ENCODE measurements around the gene NTSR1. TPM values are rescaled to one million over a fixed set of nuclear protein-coding genes. Genes with fewer than 3 reads are reported as not detected.

The NTSR1 gene
- total RNA-seq, 1 experiment from 2014 or later = 0.98 TPM

GRCh38 chr20:62663145-62664018, 45.3 kb upstream of the NTSR1 start:
- CTCF ChIA-PET = no interaction called here

GRCh38 chr20:62664019-62664971, 44.3 kb upstream of the NTSR1 start:
- no peak for DNase-seq
- Histone ChIP-seq H3K79me2 (ENCODE audit: low read depth) (no peaks in the 10 kb centered on the region; the same call in 1 of the 2 replicates), H3K36me3 (ENCODE audit: low read depth) (peaks cover 18% of the 10 kb centered on the region), H3K4me3 (no peak overlapping the region), H3K4me1 (replicated peaks; ENCODE audit: insufficient read depth) (no peaks in the 10 kb centered on the region), H3K4me2 (no peak overlapping the region), H3K9me2 (ENCODE audit: insufficient read depth) (no peaks in the 10 kb centered on the region), H3K27ac (no peak overlapping the region), H4K20me1 (ENCODE audit: insufficient read depth) (peaks cover 34% of the 10 kb centered on the region), H2AFZ (no peak overlapping the region), H3F3A (ENCODE audit: insufficient read depth, low read depth) (peaks cover 44% of the 10 kb centered on the region), H3K9me3 (ENCODE audit: insufficient read depth, low read depth) (no peaks in the 10 kb centered on the region), H3K27me3 (ENCODE audit: insufficient read depth, low read depth) (no peaks in the 10 kb centered on the region)
- CTCF ChIA-PET = no interaction called here
- TF ChIP-seq EZH2 (IDR thresholded peaks at IDR 0.05; ENCODE audit: low read depth) = no peak
- TF ChIP-seq CTCF (conservative IDR thresholded peaks at IDR 0.05) = no peak
- POLR2A ChIA-PET (ENCODE audit: unreplicated experiment) = no interaction called here
- BruUV-seq (replicated peaks) = no TSS peak
- intact Hi-C loops (cut with micrococcal nuclease; ENCODE audit: unreplicated experiment) = no loop called here

More at GRCh38 chr20:62663145-62664018, 45.3 kb upstream of the NTSR1 start:
- Histone ChIP-seq H3K36me3 (ENCODE audit: low read depth) (peaks cover 18% of the 10 kb centered on the region), H3K4me2 (no peak overlapping the region), H3F3A (ENCODE audit: insufficient read depth, low read depth) (peaks cover 38% of the 10 kb centered on the region; the same call in 1 of the 2 replicates), H4K20me1 (ENCODE audit: insufficient read depth) (peaks cover 41% of the 10 kb centered on the region), H2AFZ (no peak overlapping the region), H3K4me1 (replicated peaks; ENCODE audit: insufficient read depth) (no peaks in the 10 kb centered on the region), H3K9me3 (ENCODE audit: insufficient read depth, low read depth) (no peaks in the 10 kb centered on the region), H3K4me3 (no peak overlapping the region), H3K27ac (no peak overlapping the region), H3K79me2 (ENCODE audit: low read depth) (peaks cover 2% of the 10 kb centered on the region; the same call in 1 of the 2 replicates), H3K27me3 (ENCODE audit: insufficient read depth, low read depth) (no peaks in the 10 kb centered on the region), H3K9me2 (ENCODE audit: insufficient read depth) (no peaks in the 10 kb centered on the region)
- POLR2A ChIA-PET (ENCODE audit: unreplicated experiment) = no interaction called here
- no TSS peak for BruUV-seq (replicated peaks)
- no peak for DNase-seq
- intact Hi-C loops (cut with micrococcal nuclease; ENCODE audit: unreplicated experiment) = no loop called here
- TF ChIP-seq CTCF (conservative IDR thresholded peaks at IDR 0.05) (no peak), EZH2 (IDR thresholded peaks at IDR 0.05; ENCODE audit: low read depth) (no peak)

- Histone ChIP-seq H3K27ac (no peak overlapping the region), H2AFZ (no peak overlapping the region), H3K36me3 (ENCODE audit: low read depth) (peaks cover 22% of the 10 kb centered on the region), H3K79me2 (ENCODE audit: low read depth) (no peaks in the 10 kb centered on the region; the same call in 1 of the 2 replicates), H3K4me1 (replicated peaks; ENCODE audit: insufficient read depth) (no peaks in the 10 kb centered on the region), H3K27me3 (ENCODE audit: insufficient read depth, low read depth) (no peaks in the 10 kb centered on the region), H4K20me1 (ENCODE audit: insufficient read depth) (peaks cover 27% of the 10 kb centered on the region), H3K9me3 (ENCODE audit: insufficient read depth, low read depth) (no peaks in the 10 kb centered on the region), H3K9me2 (ENCODE audit: insufficient read depth) (no peaks in the 10 kb centered on the region), H3F3A (ENCODE audit: insufficient read depth, low read depth) (peaks cover 45% of the 10 kb centered on the region), H3K4me3 (no peak overlapping the region), H3K4me2 (no peak overlapping the region)
- BruUV-seq (replicated peaks) = no TSS peak
- no peak for TF ChIP-seq EZH2 (IDR thresholded peaks at IDR 0.05; ENCODE audit: low read depth)
- TF ChIP-seq CTCF (conservative IDR thresholded peaks at IDR 0.05) = no peak
- ChIA-PET CTCF (interaction anchor here (1.1 kb wide), 1 partner anchor 127 kb away, joined by 3 read pairs; no protein-coding TSS in a partner anchor), POLR2A (ENCODE audit: unreplicated experiment) (no interaction called here)
- DNase-seq = no peak
- intact Hi-C loops (cut with micrococcal nuclease; ENCODE audit: unreplicated experiment) = loop anchor here (5.0 kb wide), 1 partner anchor 148 kb away; no protein-coding TSS in a partner anchor
These were observed 43.4 kb upstream of the NTSR1 start for GRCh38 chr20:62665153-62665754.

Measured in PC-9 (cell line).